Progenitor cell of endocrine pancreas (in vitro differentiated cells): ENCODE data around the gene COBL. TPM values are rescaled to one million over a fixed set of nuclear protein-coding genes. Genes with fewer than 3 reads are reported as not detected.
A peak's percentile ranks its signal among the peaks of the same experiment; 100 is the strongest.

Experiments
- DNase-seq: peaks from one replicate; pipeline ENCODE4 v3.0.0; 2021; ENCODE audit warnings: low spot score; ENCODE audit not compliant: unreplicated experiment
- H3K27ac Mint-ChIP-seq: 2 replicates; pipeline ENCODE4 v1.8.0; 2021; ENCODE audit warnings: mild to moderate bottlenecking, moderate library complexity, mixed read lengths
- H3K27me3 Mint-ChIP-seq: 2 replicates; pipeline ENCODE4 v1.8.0; 2021; ENCODE audit warnings: mixed read lengths
- H3K36me3 Mint-ChIP-seq: 2 replicates; pipeline ENCODE4 v1.8.0; 2022; ENCODE audit warnings: mixed read lengths; ENCODE audit not compliant: insufficient read depth
- H3K4me1 Mint-ChIP-seq: 2 replicates; pipeline ENCODE4 v1.8.0; 2021; ENCODE audit warnings: low read depth, mixed read lengths
- H3K4me3 Mint-ChIP-seq: 2 replicates; pipeline ENCODE4 v1.8.0; 2021; ENCODE audit warnings: low read depth, mild to moderate bottlenecking, moderate library complexity, mixed read lengths
- H3K9me3 Mint-ChIP-seq: 2 replicates; pipeline ENCODE4 v1.8.0; 2021; ENCODE audit warnings: low read depth, mixed read lengths
- long read RNA-seq: library from polyadenylated mRNA; unstranded; transcript quantifications from one replicate; pipeline ENCODE4 v2.0.0, GENCODE V29; 2020
- total RNA-seq: library from RNA; stranded (reverse); gene quantifications from 2 replicates; pipeline ENCODE4 v1.2.1, GENCODE V29; 2021
- TF ChIP-seq, protein P1 (sequence below): fragments of 200-600 bp; sonication (generic); IDR thresholded peaks from one replicate; pipeline ENCODE4 v1.5.0; 2021; ENCODE audit warnings: antibody characterized with exemption, mild to moderate bottlenecking; ENCODE audit not compliant: unreplicated experiment

Gene COBL, protein sequence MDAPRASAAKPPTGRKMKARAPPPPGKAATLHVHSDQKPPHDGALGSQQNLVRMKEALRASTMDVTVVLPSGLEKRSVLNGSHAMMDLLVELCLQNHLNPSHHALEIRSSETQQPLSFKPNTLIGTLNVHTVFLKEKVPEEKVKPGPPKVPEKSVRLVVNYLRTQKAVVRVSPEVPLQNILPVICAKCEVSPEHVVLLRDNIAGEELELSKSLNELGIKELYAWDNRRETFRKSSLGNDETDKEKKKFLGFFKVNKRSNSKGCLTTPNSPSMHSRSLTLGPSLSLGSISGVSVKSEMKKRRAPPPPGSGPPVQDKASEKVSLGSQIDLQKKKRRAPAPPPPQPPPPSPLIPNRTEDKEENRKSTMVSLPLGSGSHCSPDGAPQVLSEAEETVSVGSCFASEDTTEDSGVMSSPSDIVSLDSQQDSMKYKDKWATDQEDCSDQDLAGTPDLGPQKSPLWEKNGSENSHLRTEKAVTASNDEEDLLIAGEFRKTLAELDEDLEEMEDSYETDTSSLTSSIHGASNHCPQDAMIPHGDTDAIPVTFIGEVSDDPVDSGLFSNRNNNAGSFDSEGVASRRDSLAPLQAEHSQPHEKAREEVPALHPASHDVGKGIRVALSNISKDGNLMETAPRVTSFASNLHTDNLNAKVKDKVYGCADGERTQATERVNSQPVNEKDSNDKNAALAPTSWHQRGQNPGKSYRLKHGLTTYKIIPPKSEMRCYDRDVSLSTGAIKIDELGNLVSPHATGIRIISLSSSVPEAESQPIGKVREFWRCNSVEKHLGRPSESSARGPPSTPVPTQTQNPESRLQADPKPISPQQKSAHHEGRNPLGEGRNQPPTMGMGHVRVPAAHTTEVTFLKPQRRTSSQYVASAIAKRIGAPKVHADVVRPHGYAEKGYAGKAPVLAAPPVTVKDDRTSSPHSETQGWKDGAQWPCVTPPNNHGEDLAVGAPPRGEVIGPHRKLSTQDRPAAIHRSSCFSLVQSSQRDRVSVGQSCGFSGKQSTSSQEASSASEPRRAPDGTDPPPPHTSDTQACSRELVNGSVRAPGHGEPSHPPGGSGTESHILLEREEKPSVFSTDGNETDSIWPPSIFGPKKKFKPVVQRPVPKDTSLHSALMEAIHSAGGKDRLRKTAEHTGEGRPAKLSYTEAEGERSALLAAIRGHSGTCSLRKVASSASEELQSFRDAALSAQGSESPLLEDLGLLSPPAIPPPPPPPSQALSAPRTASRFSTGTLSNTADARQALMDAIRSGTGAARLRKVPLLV
- total RNA-seq: 19.8 and 21.3 TPM in 2 replicates
- long read RNA-seq, partial matches to known transcripts: 1 of 7 reads
- long read RNA-seq, other reads (novel, unspliced or antisense): 6 of 7 reads

DNA sequence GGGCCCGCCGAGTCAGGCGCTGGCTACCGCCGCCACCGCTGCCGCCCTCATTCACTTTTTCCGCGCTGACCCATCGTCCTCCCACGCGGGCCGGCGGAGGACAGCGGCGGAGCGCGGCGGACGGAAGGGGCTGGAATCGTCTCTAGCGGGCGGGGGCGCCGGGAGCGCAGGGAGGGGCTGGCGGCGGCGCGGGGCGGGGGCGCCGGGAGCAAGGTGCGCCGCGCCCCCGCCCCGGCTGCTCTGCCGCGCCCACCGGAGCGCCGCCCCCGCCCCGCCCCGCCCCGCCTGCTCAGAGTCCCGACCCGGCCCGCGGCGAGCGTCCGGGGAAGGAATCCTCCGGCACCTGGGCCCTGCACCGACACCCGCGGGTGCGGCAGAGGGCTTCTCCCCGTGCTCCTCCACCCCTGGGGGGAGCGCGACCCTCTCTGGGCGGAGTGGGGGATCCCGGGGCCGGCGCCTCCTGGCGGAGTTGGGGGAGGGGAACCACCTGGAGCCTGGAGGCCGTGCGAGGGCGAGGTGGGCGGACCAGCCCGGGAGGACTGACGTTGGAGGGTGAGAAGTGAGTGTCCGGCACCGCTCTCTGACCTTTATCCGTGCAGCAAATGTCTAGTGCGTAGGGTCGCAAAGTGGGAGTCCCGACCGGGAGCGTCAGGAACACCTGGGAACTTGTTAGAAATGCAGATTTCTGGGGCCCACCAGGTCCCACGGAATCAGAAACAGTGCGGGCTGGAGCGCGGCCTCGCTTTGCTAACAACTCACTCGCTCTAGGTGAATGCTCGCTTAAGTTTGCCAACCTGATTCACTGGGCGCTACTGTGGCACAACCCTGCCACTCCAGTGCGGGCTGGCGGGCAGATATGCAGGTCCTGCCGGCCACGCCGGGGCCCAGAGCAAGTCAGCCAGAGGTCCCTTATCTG, at the start of gene COBL:
Gene COBL, minus strand, starts transcription at position 144 of the 916 bp plus-strand sequence. CDS start 176 bp downstream, outside the sequence.
- TF ChIP-seq, protein P1, sequence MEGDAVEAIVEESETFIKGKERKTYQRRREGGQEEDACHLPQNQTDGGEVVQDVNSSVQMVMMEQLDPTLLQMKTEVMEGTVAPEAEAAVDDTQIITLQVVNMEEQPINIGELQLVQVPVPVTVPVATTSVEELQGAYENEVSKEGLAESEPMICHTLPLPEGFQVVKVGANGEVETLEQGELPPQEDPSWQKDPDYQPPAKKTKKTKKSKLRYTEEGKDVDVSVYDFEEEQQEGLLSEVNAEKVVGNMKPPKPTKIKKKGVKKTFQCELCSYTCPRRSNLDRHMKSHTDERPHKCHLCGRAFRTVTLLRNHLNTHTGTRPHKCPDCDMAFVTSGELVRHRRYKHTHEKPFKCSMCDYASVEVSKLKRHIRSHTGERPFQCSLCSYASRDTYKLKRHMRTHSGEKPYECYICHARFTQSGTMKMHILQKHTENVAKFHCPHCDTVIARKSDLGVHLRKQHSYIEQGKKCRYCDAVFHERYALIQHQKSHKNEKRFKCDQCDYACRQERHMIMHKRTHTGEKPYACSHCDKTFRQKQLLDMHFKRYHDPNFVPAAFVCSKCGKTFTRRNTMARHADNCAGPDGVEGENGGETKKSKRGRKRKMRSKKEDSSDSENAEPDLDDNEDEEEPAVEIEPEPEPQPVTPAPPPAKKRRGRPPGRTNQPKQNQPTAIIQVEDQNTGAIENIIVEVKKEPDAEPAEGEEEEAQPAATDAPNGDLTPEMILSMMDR: no peak
- Mint-ChIP-seq H3K27ac (peak within 1 kb of the TSS; percentile 96), H3K4me1 (peaks cover 34% of the 10 kb centered on the region), H3K36me3 (no peaks in the 10 kb centered on the region), H3K4me3 (peak within 1 kb of the TSS; percentile 90), H3K27me3 (peaks cover 23% of the 10 kb centered on the region), H3K9me3 (no peaks in the 10 kb centered on the region)
- DNase-seq: peak; percentile 49

DNA sequence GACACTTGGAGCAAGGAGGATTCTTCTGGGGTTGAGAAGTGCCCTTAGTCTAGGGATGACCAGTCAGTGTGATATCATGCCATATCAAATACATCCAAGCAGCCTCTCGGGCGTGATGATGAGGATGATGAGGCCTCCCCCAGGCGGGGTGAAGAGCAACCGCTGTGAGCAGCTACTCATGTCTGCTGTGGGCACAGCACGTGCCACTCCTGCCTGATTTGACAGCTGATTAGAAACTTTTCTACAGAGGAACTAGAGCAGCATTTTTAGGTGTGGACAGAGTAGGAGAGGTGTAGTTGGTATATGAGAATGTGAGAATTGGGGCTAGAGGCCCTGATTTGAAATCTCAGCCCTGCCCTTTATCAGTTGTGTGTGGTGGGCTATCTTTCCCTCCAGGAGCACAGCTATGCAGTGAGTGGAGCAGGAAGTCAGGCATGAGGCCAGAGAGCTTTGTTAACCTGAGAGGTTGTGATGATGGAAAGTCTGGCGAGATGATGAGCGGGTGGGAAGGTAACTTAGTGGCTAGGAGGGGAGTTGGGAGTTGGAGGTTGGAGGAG, 49.6 kb upstream of the COBL start:
- Mint-ChIP-seq H3K27ac (no peak overlapping the region), H3K9me3 (peaks cover 8% of the 10 kb centered on the region), H3K27me3 (peaks cover 11% of the 10 kb centered on the region), H3K4me1 (peaks cover 4% of the 10 kb centered on the region), H3K4me3 (no peak overlapping the region), H3K36me3 (no peaks in the 10 kb centered on the region)
- no peak for DNase-seq
- TF ChIP-seq, protein P1: no peak

DNA sequence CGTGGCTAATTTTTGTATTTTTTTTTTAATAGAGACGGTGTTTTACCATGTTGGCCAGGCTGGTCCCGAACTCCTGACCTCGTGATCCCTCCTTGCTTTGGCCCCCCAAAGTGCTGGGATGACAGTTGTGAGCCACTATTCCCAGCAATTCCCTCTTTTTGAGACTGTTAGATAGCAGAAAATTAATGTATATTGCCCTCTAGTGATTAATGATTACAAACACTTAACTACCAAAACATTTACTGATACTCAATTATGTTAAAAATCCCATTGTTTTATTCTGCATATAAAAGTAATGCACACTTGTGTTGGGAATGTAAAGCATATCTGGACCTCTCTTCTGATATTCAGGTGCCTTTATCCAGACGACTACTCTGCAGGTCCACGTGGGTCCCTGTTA, 41.2 kb upstream of the COBL start:
- Mint-ChIP-seq H3K27ac (no peak overlapping the region), H3K4me3 (no peak overlapping the region), H3K27me3 (peaks cover 3% of the 10 kb centered on the region), H3K9me3 (peaks cover 7% of the 10 kb centered on the region), H3K4me1 (peaks cover 9% of the 10 kb centered on the region), H3K36me3 (no peaks in the 10 kb centered on the region)
- no peak for DNase-seq
- TF ChIP-seq, protein P1: no peak

DNA sequence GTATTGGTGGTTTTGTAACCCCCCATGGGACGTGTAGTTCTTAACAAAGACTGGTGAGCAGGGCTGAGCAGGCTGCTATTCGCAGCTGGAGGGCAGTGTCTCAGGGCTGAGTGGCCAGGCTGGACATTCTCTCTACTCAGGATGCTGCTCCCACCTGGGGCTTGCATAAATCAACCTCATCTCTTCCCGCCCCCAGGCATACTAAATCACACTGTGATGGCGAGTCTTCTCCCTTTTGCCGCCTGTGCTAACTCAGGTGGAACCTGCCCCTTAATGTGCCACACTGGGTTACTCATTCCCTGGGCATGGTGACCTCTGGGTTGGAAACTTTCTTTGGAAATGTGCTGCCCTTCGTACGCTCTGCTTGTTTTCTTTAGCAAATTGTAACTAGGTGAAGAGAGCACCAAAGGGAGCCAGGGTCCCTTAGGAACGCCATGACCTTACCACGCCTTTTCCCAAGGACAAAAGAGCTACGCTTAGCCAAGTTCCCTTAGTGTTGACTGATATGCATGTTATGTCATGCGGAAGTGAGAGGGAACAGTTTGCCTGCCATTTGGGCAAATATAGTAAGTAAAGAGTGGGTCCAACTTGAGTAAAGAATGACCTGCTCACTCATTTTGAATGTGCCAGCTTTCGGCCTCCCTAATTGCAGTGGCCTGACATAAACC, 40.4 kb upstream of the COBL start:
- Mint-ChIP-seq H3K4me3 (no peak overlapping the region), H3K4me1 (peaks cover 9% of the 10 kb centered on the region), H3K27ac (no peak overlapping the region), H3K36me3 (no peaks in the 10 kb centered on the region), H3K9me3 (no peaks in the 10 kb centered on the region), H3K27me3 (peaks cover 3% of the 10 kb centered on the region)
- no peak for DNase-seq
- TF ChIP-seq, protein P1: no peak
